GM12801 (cell line): Measurements from ENCODE around the gene GPC5.

Experiments used
- TF ChIP-seq, protein P1 (sequence below): IDR thresholded peaks from one replicate; pipeline ENCODE4 v1.5.1; 2011; ENCODE audit warnings: control low read depth; ENCODE audit not compliant: insufficient read length; ENCODE audit errors: extremely low read depth

The GPC5 gene

DNA sequence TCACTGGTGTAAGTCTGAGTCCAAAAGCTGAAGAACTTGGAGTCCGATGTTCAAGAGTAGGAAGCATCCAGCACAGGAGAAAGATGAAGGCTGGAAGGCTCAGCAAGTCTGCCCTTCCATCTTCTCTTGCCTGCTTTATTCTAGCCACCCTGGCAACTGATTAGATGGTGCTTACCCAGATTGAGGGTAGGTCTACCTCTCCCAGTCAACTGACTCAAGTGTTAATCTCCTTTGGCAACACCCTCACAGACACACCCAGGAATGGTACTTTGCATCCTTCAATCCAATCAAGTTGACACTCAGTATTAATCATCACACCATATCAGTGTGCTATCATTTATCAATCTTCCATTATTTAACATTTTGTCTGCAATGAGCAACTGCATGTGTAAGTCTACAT, 223.5 kb downstream of the GPC5 start:
- TF ChIP-seq, protein P1, sequence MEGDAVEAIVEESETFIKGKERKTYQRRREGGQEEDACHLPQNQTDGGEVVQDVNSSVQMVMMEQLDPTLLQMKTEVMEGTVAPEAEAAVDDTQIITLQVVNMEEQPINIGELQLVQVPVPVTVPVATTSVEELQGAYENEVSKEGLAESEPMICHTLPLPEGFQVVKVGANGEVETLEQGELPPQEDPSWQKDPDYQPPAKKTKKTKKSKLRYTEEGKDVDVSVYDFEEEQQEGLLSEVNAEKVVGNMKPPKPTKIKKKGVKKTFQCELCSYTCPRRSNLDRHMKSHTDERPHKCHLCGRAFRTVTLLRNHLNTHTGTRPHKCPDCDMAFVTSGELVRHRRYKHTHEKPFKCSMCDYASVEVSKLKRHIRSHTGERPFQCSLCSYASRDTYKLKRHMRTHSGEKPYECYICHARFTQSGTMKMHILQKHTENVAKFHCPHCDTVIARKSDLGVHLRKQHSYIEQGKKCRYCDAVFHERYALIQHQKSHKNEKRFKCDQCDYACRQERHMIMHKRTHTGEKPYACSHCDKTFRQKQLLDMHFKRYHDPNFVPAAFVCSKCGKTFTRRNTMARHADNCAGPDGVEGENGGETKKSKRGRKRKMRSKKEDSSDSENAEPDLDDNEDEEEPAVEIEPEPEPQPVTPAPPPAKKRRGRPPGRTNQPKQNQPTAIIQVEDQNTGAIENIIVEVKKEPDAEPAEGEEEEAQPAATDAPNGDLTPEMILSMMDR: no peak

DNA sequence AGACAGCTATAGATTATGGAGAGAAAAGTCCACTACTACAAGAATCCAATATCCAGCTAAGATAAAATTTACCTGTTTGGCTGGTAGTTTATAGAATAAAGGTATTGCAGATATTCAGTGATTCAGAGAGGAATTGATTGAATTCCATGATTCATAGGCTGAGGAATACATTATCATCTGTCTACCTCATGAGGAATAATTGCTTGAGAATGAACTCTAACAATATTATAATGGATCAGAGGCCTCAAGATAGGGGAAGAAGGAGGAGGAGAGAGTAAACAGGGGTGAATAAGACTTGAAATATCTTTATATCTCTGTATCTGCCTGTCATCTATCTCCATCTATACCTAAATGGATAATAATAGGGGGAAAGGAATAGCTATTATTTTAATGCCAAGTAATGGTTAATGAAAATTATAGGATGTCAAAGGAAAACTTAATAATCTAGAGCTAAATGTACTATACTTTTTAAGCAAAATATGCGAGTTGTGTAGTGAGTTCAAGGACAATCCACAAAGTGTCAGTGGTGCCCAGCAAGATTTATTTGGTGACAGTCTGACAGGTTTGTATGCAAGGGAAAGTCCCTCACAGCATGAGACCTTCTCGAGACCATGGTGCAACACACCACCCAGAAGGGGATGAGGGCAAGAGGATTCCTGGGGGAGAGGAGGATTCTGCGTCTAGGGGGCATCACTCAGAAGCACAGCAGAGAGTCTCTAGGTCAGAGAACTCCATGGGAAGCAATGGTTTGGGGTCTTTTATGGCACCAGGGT, 224.5 kb downstream of the GPC5 start:
- TF ChIP-seq, protein P1: no peak

DNA sequence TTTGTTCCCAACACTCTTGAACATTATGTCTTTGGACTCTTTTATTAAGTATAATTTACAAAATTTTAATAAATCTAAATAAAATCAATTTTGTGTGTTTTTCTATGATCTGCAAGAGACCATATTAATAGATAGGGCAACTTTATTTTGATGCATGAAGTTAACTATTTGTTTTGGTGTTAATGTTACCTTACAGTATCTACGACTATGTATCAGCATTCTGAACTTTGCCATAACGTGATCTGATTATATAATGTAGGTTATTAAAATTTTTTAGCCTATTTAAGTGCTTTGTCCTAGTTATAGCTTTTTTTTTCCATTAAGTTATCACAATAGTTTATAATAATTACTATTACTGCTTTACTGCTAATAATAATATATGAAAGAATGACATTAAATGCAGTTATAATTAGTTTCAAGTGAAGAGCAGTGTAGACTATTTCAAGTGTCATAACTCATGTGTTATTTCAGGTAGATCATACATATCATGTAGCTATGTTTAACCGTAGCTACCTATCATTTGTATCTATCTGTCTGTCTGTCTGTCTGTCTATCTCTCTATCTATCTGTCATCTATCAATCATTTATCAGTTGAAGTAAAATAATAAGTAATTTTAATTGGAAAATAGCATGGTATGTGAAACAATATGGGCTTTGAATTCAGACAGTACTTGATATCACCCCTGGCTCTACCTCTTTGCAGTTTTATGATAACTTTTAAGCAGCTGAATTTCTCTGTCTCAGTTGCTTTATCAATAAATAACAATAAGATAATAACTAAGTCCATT, 229.7 kb downstream of the GPC5 start:
- TF ChIP-seq, protein P1: no peak

DNA sequence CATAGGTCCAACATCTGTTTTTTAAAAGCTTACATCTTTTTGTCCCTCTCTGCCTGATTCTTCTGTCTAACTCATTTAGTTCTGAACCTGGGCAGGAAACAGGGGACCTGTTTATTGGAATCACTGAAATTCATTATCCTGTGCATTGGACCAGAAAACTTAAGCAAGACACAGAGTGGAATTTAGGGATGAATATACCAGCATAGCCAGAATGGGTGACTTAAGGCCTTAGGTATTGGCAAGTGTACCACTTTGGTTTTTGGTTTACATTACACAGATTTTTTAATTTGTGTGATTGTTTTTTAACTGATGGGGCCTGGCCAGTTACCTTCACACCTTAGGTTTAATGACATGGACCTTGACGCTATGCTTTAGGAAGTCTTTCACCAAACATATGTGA, 232.5 kb downstream of the GPC5 start:
- TF ChIP-seq, protein P1: no peak

DNA sequence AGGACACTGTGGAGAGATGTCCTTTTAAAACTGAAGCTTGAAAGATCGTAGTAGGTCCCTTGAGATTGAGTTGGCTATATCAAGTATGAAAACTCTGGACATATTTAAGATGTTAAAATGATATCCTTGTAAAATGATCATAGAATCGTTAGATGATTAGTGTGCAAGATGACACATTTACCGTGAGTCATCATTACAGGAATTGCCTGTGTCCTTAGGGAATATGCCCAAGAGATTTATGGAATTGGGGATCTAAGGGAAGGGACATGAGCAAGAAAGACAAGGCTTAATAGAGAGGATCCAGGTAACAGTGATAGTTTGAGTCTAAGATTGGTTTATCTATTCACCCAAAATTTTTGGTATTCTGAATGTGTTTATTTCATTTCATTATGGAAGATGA, 233.7 kb downstream of the GPC5 start:
- TF ChIP-seq, protein P1: no peak

DNA sequence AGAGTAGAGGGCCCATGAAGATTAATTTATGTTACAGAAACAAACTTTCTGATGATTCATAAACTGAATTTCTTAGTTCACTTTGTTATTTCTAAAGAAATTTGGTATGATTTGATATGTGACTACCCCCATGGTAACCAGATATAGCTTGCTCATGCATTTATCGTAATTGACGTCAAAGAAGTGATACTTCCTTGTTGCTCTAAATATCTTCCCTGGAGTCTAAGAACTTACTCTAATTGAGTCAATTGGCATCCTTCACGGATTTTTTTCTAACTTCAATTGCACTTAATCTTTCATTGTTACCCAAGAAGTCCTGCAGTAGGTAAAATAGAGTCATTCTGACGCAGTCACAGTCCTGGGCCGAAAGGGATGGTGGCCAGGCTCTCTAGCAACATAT, 240.9 kb downstream of the GPC5 start:
- TF ChIP-seq, protein P1: no peak

DNA sequence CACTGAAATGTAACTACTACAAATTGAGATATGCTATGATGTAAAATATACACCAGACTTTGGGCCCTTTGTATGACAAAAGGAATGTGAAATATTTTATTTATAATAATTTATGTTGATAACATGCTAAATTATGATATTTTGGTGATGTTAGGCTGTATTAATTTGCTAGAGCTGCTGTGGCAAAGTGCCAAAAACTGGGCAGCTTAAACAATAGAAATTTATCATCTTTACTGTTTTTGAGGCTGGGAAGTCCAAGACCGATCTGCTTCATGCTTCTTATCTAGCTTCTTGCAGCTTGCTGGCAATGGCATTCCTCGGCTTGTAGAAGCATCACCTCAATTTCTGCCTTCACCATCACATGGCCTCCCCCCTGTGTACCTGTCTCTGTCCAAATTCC, 245.0 kb downstream of the GPC5 start:
- TF ChIP-seq, protein P1: no peak
